SK-N-SH treated with all-trans-retinoic acid at 6 μM for 48 hours (cell line): ENCODE results near the gene SH3PXD2A.

Source experiments
- BACH2 ChIP-seq: fragments of 250-450 bp; sonication (Bioruptor Pico); IDR thresholded peaks from 2 replicates; pipeline ENCODE4 v1.9.0; 2021; ENCODE audit warnings: mild to moderate bottlenecking, borderline replicate concordance
- ESRRG ChIP-seq: fragments of 250-450 bp; sonication (Bioruptor Pico); IDR thresholded peaks from 2 replicates; pipeline ENCODE4 v1.6.1; 2021; ENCODE audit warnings: mild to moderate bottlenecking
- PPARA ChIP-seq: fragments of 250-450 bp; sonication (Bioruptor Pico); IDR thresholded peaks from 2 replicates; pipeline ENCODE4 v1.5.0; 2020; ENCODE audit warnings: mild to moderate bottlenecking, borderline replicate concordance
- TCF4 ChIP-seq: fragments of 250-450 bp; sonication (Bioruptor Pico); IDR thresholded peaks from 2 replicates; pipeline ENCODE4 v1.8.0; 2021; ENCODE audit warnings: mild to moderate bottlenecking, moderate library complexity, borderline replicate concordance
- ZFP3 ChIP-seq: fragments of 250-450 bp; sonication (Bioruptor Pico); IDR thresholded peaks from 2 replicates; pipeline ENCODE4 v1.5.0; 2020; ENCODE audit warnings: mild to moderate bottlenecking, moderate library complexity
- ZFP30 ChIP-seq: fragments of 450-650 bp; formaldehyde crosslinking; IDR thresholded peaks from 2 replicates; pipeline ENCODE4 v1.5.0; 2022; ENCODE audit warnings: mild to moderate bottlenecking, moderate library complexity
- ZNF70 ChIP-seq: fragments of 450-650 bp; formaldehyde crosslinking; IDR thresholded peaks from 2 replicates; pipeline ENCODE4 v1.5.0; 2020; ENCODE audit warnings: mild to moderate bottlenecking, moderate library complexity
- TF ChIP-seq, protein P1 (sequence below): fragments of 250-450 bp; sonication (Bioruptor Pico); IDR thresholded peaks from 2 replicates; pipeline ENCODE4 v1.8.0; 2021; ENCODE audit warnings: low read depth, mild to moderate bottlenecking, moderate library complexity, borderline replicate concordance
- TF ChIP-seq, protein P2 (sequence below): fragments of 250-450 bp; sonication (Bioruptor Pico); IDR thresholded peaks from 2 replicates; pipeline ENCODE4 v1.5.0; 2020; ENCODE audit warnings: mild to moderate bottlenecking, moderate library complexity

DNA sequence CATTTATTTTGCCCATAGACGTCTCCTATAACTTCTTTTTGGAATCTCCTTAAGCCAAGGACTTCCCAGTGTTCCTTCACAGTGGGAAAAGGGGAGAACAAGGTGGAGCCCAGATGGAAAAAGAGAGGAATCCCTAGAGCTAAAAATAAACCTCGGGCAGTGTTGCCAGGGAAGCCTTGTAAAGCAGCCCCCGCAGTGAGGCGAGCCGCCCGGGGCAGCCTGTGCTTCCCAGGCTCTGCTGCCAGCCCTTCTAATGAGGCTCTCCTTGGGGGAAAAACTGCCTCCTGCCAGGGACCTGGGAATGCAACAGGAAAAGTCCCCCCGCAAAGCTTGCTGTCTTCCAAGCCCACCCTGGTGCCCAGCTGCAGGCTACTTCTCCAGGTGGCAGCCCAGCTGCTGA, 71.7 kb downstream of the SH3PXD2A start:
- TF ChIP-seq ESRRG (CRISPR knock-in tag) (no peak), ZFP30 (CRISPR knock-in tag) (no peak), ZFP3 (no peak), BACH2 (CRISPR knock-in tag) (no peak), TCF4 (no peak), PPARA (CRISPR knock-in tag) (no peak), ZNF70 (no peak)
- TF ChIP-seq, protein P1, sequence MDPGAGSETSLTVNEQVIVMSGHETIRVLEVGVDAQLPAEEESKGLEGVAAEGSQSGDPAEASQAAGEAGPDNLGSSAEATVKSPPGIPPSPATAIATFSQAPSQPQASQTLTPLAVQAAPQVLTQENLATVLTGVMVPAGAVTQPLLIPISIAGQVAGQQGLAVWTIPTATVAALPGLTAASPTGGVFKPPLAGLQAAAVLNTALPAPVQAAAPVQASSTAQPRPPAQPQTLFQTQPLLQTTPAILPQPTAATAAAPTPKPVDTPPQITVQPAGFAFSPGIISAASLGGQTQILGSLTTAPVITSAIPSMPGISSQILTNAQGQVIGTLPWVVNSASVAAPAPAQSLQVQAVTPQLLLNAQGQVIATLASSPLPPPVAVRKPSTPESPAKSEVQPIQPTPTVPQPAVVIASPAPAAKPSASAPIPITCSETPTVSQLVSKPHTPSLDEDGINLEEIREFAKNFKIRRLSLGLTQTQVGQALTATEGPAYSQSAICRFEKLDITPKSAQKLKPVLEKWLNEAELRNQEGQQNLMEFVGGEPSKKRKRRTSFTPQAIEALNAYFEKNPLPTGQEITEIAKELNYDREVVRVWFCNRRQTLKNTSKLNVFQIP (CRISPR knock-in tag), result no peak
- TF ChIP-seq, protein P2, sequence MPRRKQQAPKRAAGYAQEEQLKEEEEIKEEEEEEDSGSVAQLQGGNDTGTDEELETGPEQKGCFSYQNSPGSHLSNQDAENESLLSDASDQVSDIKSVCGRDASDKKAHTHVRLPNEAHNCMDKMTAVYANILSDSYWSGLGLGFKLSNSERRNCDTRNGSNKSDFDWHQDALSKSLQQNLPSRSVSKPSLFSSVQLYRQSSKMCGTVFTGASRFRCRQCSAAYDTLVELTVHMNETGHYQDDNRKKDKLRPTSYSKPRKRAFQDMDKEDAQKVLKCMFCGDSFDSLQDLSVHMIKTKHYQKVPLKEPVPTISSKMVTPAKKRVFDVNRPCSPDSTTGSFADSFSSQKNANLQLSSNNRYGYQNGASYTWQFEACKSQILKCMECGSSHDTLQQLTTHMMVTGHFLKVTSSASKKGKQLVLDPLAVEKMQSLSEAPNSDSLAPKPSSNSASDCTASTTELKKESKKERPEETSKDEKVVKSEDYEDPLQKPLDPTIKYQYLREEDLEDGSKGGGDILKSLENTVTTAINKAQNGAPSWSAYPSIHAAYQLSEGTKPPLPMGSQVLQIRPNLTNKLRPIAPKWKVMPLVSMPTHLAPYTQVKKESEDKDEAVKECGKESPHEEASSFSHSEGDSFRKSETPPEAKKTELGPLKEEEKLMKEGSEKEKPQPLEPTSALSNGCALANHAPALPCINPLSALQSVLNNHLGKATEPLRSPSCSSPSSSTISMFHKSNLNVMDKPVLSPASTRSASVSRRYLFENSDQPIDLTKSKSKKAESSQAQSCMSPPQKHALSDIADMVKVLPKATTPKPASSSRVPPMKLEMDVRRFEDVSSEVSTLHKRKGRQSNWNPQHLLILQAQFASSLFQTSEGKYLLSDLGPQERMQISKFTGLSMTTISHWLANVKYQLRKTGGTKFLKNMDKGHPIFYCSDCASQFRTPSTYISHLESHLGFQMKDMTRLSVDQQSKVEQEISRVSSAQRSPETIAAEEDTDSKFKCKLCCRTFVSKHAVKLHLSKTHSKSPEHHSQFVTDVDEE, result no peak
